HL-60 (cell line): ENCODE measurements around the gene HLA-DMA.

ENCODE experiments used
- DNase-seq, 2 experiments: peaks; one replicate each; pipeline ENCODE4 v3.0.0-alpha.2; 2010 to 2020; ENCODE audit warnings: low read depth in 1 of 2, low spot score in 1 of 2
- H3K27ac ChIP-seq: fragments of 250-450 bp; sonication (Bioruptor Pico); replicated peaks from 2 replicates; pipeline ENCODE4 v1.5.1; 2020; ENCODE audit warnings: mild to moderate bottlenecking, moderate library complexity
- H3K27me3 ChIP-seq: fragments of 250-450 bp; sonication (Bioruptor Pico); 2 replicates; pipeline ENCODE4 v1.5.1; 2021; ENCODE audit warnings: mild to moderate bottlenecking, moderate library complexity; ENCODE audit not compliant: insufficient read depth, poor library complexity, severe bottlenecking
- H3K4me3 ChIP-seq: replicated peaks from 2 replicates; pipeline ENCODE4 v1.5.1; 2011; ENCODE audit warnings: mild to moderate bottlenecking, control low read depth, low read length; ENCODE audit not compliant: insufficient read depth
- CTCF ChIP-seq: IDR thresholded peaks from one replicate; pipeline ENCODE4 v1.5.1; 2011; ENCODE audit warnings: low read length, control low read depth, inconsistent platforms; ENCODE audit not compliant: insufficient read depth
- GABPA ChIP-seq: IDR thresholded peaks from 2 replicates; pipeline ENCODE4 v1.6.1; 2012; ENCODE audit warnings: low read depth
- POLR2AphosphoS5 ChIP-seq: IDR thresholded peaks from 2 replicates; pipeline ENCODE4 v1.6.1; 2012; ENCODE audit warnings: low read depth
- REST ChIP-seq: IDR thresholded peaks from 2 replicates; pipeline ENCODE4 v1.6.1; 2012; ENCODE audit warnings: low read depth; ENCODE audit not compliant: insufficient replicate concordance
- SPI1 ChIP-seq: IDR thresholded peaks from 2 replicates; pipeline ENCODE4 v1.6.1; 2012; ENCODE audit warnings: low read depth, mild to moderate bottlenecking, borderline replicate concordance

The HLA-DMA gene

GRCh38 chr6:32973144-32974015, 20.5 kb upstream of the HLA-DMA start:
- peak overlapping the region; percentile 84 for H3K4me3 ChIP-seq
- DNase-seq = peak in 1 of 2 experiments; percentile 64

GRCh38 chr6:32972353-32973143, 19.7 kb upstream of the HLA-DMA start:
- TF ChIP-seq SPI1 (no peak), POLR2AphosphoS5 (peak; percentile 34; the same call in 1 of the 2 replicates), REST (peak; percentile 30), GABPA (no peak), CTCF (no peak)
- H3K4me3 ChIP-seq = peak overlapping the region; percentile 84
- no peaks in the 10 kb centered on the region for H3K27me3 ChIP-seq
- peak overlapping the region; percentile 82 for H3K27ac ChIP-seq
- DNase-seq = peak in 1 of 2 experiments; percentile 33

More at GRCh38 chr6:32973144-32974015, 20.5 kb upstream of the HLA-DMA start:
- TF ChIP-seq CTCF = no peak
- no peak for TF ChIP-seq POLR2AphosphoS5
- TF ChIP-seq REST = no peak
- no peak for TF ChIP-seq SPI1
- TF ChIP-seq GABPA = no peak
- peak overlapping the region; percentile 82 for H3K27ac ChIP-seq
- no peaks in the 10 kb centered on the region for H3K27me3 ChIP-seq

- TF ChIP-seq REST = peak; percentile 82
- TF ChIP-seq POLR2AphosphoS5 = peak; percentile 99
- TF ChIP-seq SPI1 = peak; percentile 58; the same call in 1 of the 2 replicates
- TF ChIP-seq GABPA = no peak
- Histone ChIP-seq H3K27me3 (no peaks in the 10 kb centered on the region), H3K4me3 (peak overlapping the region; percentile 84), H3K27ac (peak overlapping the region; percentile 99)
- DNase-seq = peak; percentile 99 to 100
Measured at GRCh38 chr6:32971581-32972352, 18.9 kb upstream of the HLA-DMA start.
